C4-2B (cell line): ENCODE results near the gene THEMIS2.

ENCODE experiments used
- ZFX ChIP-seq: fragments of 450-650 bp; IDR thresholded peaks from 2 replicates; pipeline ENCODE4 v1.6.1; 2017
- TF ChIP-seq, protein P1 (sequence below): fragments of 450-650 bp; conservative IDR thresholded peaks from 2 replicates; pipeline ENCODE4 v1.5.1; 2017; ENCODE audit warnings: mild to moderate bottlenecking

- TF ChIP-seq, protein P1, sequence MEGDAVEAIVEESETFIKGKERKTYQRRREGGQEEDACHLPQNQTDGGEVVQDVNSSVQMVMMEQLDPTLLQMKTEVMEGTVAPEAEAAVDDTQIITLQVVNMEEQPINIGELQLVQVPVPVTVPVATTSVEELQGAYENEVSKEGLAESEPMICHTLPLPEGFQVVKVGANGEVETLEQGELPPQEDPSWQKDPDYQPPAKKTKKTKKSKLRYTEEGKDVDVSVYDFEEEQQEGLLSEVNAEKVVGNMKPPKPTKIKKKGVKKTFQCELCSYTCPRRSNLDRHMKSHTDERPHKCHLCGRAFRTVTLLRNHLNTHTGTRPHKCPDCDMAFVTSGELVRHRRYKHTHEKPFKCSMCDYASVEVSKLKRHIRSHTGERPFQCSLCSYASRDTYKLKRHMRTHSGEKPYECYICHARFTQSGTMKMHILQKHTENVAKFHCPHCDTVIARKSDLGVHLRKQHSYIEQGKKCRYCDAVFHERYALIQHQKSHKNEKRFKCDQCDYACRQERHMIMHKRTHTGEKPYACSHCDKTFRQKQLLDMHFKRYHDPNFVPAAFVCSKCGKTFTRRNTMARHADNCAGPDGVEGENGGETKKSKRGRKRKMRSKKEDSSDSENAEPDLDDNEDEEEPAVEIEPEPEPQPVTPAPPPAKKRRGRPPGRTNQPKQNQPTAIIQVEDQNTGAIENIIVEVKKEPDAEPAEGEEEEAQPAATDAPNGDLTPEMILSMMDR = no peak
- TF ChIP-seq ZFX = no peak
Measured at GRCh38 chr1:27831568-27832410, 40.6 kb upstream of the THEMIS2 start.
